ENCODE measurements around the gene SNW1. TPM values are rescaled to one million over a fixed set of nuclear protein-coding genes. Genes with fewer than 3 reads are reported as not detected.
"Not testable (repeated sequence)": the region's sequence is repeated elsewhere in the genome, so short reads cannot be mapped to it uniquely, and the experiment has no call there.

The SNW1 gene
- total and polyA plus RNA-seq, 4 donors = 43.0 to 73.2 (median 54.2) TPM

- DNase-seq (ENCODE audit: low read depth in 4 of 6, low spot score in 6 of 6); H3K4me1 ChIP-seq (ENCODE audit: control insufficient read depth, insufficient read depth, low read length); H3K9me3 ChIP-seq (ENCODE audit: control insufficient read depth, insufficient read depth, low read length); H3K36me3 ChIP-seq (ENCODE audit: control insufficient read depth, insufficient read depth, low read length); H3K27ac ChIP-seq (ENCODE audit: low read depth, low read length); H3K27me3 ChIP-seq (ENCODE audit: control insufficient read depth, insufficient read depth, low read length); H3K4me3 ChIP-seq (ENCODE audit: low read depth, low read length): not testable (repeated sequence)
- WGBS (ENCODE audit: insufficient coverage) = 100% methylated on average over 1 of the region's 3 CpGs
Observed at GRCh38 chr14:77793255-77793654, 32.3 kb upstream of the SNW1 start.

GRCh38 chr14:77791225-77791600, 30.3 kb upstream of the SNW1 start:
- Histone ChIP-seq H3K27me3 (ENCODE audit: control insufficient read depth, insufficient read depth, low read length) (no peaks in the 10 kb centered on the region), H3K27ac (ENCODE audit: low read depth, low read length) (no peak overlapping the region), H3K4me1 (ENCODE audit: control insufficient read depth, insufficient read depth, low read length) (no peaks in the 10 kb centered on the region), H3K9me3 (ENCODE audit: control insufficient read depth, insufficient read depth, low read length) (no peaks in the 10 kb centered on the region), H3K36me3 (ENCODE audit: control insufficient read depth, insufficient read depth, low read length) (no peaks in the 10 kb centered on the region), H3K4me3 (ENCODE audit: low read depth, low read length) (no peak overlapping the region)
- WGBS (ENCODE audit: insufficient coverage) = no CpG with 5 or more reads among the region's 1 CpG
- no peak for DNase-seq (ENCODE audit: low read depth in 4 of 6, low spot score in 6 of 6)

- 29% methylated on average over 1 of the region's 6 CpGs for WGBS (ENCODE audit: insufficient coverage)
- DNase-seq (ENCODE audit: low read depth in 4 of 6, low spot score in 6 of 6) = no peak
- H3K4me1 ChIP-seq (ENCODE audit: control insufficient read depth, insufficient read depth, low read length) = no peaks in the 10 kb centered on the region
- H3K9me3 ChIP-seq (ENCODE audit: control insufficient read depth, insufficient read depth, low read length) = no peaks in the 10 kb centered on the region
- H3K27ac ChIP-seq (ENCODE audit: low read depth, low read length) = no peak overlapping the region
- H3K36me3 ChIP-seq (ENCODE audit: control insufficient read depth, insufficient read depth, low read length) = no peaks in the 10 kb centered on the region
- no peak overlapping the region for H3K4me3 ChIP-seq (ENCODE audit: low read depth, low read length)
- H3K27me3 ChIP-seq (ENCODE audit: control insufficient read depth, insufficient read depth, low read length) = no peaks in the 10 kb centered on the region
Observed at GRCh38 chr14:77790566-77791224, 29.7 kb upstream of the SNW1 start.

- no CpG with 5 or more reads among the region's 4 CpGs for WGBS (ENCODE audit: insufficient coverage)
- no peaks in the 10 kb centered on the region for H3K9me3 ChIP-seq (ENCODE audit: control insufficient read depth, insufficient read depth, low read length)
- DNase-seq (ENCODE audit: low read depth in 4 of 6, low spot score in 6 of 6) = peak in 1 of 6 donors; percentile 15
- no peak overlapping the region for H3K4me3 ChIP-seq (ENCODE audit: low read depth, low read length)
- H3K4me1 ChIP-seq (ENCODE audit: control insufficient read depth, insufficient read depth, low read length) = no peaks in the 10 kb centered on the region
- H3K36me3 ChIP-seq (ENCODE audit: control insufficient read depth, insufficient read depth, low read length) = no peaks in the 10 kb centered on the region
- H3K27me3 ChIP-seq (ENCODE audit: control insufficient read depth, insufficient read depth, low read length) = no peaks in the 10 kb centered on the region
- H3K27ac ChIP-seq (ENCODE audit: low read depth, low read length) = no peak overlapping the region
Observed at GRCh38 chr14:77786148-77786547, 25.2 kb upstream of the SNW1 start.

GRCh38 chr14:77782202-77782601, 21.2 kb upstream of the SNW1 start:
- Histone ChIP-seq H3K36me3 (ENCODE audit: control insufficient read depth, insufficient read depth, low read length) (no peaks in the 10 kb centered on the region), H3K4me3 (ENCODE audit: low read depth, low read length) (no peak overlapping the region), H3K9me3 (ENCODE audit: control insufficient read depth, insufficient read depth, low read length) (no peaks in the 10 kb centered on the region), H3K27me3 (ENCODE audit: control insufficient read depth, insufficient read depth, low read length) (no peaks in the 10 kb centered on the region), H3K4me1 (ENCODE audit: control insufficient read depth, insufficient read depth, low read length) (no peaks in the 10 kb centered on the region), H3K27ac (ENCODE audit: low read depth, low read length) (no peak overlapping the region)
- no peak for DNase-seq (ENCODE audit: low read depth in 4 of 6, low spot score in 6 of 6)

GRCh38 chr14:77773966-77774365, 13.0 kb upstream of the SNW1 start:
- 75% methylated on average over 1 of the region's 4 CpGs for WGBS (ENCODE audit: insufficient coverage)
- H3K9me3 ChIP-seq (ENCODE audit: control insufficient read depth, insufficient read depth, low read length); H3K4me1 ChIP-seq (ENCODE audit: control insufficient read depth, insufficient read depth, low read length); H3K4me3 ChIP-seq (ENCODE audit: low read depth, low read length); H3K36me3 ChIP-seq (ENCODE audit: control insufficient read depth, insufficient read depth, low read length); H3K27me3 ChIP-seq (ENCODE audit: control insufficient read depth, insufficient read depth, low read length); H3K27ac ChIP-seq (ENCODE audit: low read depth, low read length); DNase-seq (ENCODE audit: low read depth in 4 of 6, low spot score in 6 of 6): not testable (repeated sequence)

- WGBS (ENCODE audit: insufficient coverage) = no CpG with 5 or more reads among the region's 2 CpGs
- H3K27ac ChIP-seq (ENCODE audit: low read depth, low read length); H3K4me3 ChIP-seq (ENCODE audit: low read depth, low read length); H3K9me3 ChIP-seq (ENCODE audit: control insufficient read depth, insufficient read depth, low read length); H3K4me1 ChIP-seq (ENCODE audit: control insufficient read depth, insufficient read depth, low read length); H3K36me3 ChIP-seq (ENCODE audit: control insufficient read depth, insufficient read depth, low read length); DNase-seq (ENCODE audit: low read depth in 4 of 6, low spot score in 6 of 6); H3K27me3 ChIP-seq (ENCODE audit: control insufficient read depth, insufficient read depth, low read length): not testable (repeated sequence)
Observed at GRCh38 chr14:77768442-77769069, 7.6 kb upstream of the SNW1 start.

GRCh38 chr14:77763978-77764377, 3.0 kb upstream of the SNW1 start:
- Histone ChIP-seq H3K4me3 (ENCODE audit: low read depth, low read length) (no peak overlapping the region), H3K4me1 (ENCODE audit: control insufficient read depth, insufficient read depth, low read length) (peaks cover 8% of the 10 kb centered on the region), H3K27me3 (ENCODE audit: control insufficient read depth, insufficient read depth, low read length) (no peaks in the 10 kb centered on the region), H3K9me3 (ENCODE audit: control insufficient read depth, insufficient read depth, low read length) (no peaks in the 10 kb centered on the region), H3K27ac (ENCODE audit: low read depth, low read length) (no peak overlapping the region), H3K36me3 (ENCODE audit: control insufficient read depth, insufficient read depth, low read length) (no peaks in the 10 kb centered on the region)
- WGBS (ENCODE audit: insufficient coverage) = 93% methylated on average over 2 of the region's 3 CpGs
- DNase-seq (ENCODE audit: low read depth in 4 of 6, low spot score in 6 of 6) = peak in 1 of 6 donors; percentile 12

GRCh38 chr14:77763316-77763715, 2.4 kb upstream of the SNW1 start:
- no peak overlapping the region for H3K4me3 ChIP-seq (ENCODE audit: low read depth, low read length)
- H3K27ac ChIP-seq (ENCODE audit: low read depth, low read length) = no peak overlapping the region
- H3K9me3 ChIP-seq (ENCODE audit: control insufficient read depth, insufficient read depth, low read length) = no peaks in the 10 kb centered on the region
- H3K4me1 ChIP-seq (ENCODE audit: control insufficient read depth, insufficient read depth, low read length) = peaks cover 9% of the 10 kb centered on the region
- no peaks in the 10 kb centered on the region for H3K27me3 ChIP-seq (ENCODE audit: control insufficient read depth, insufficient read depth, low read length)
- H3K36me3 ChIP-seq (ENCODE audit: control insufficient read depth, insufficient read depth, low read length) = no peaks in the 10 kb centered on the region
- no peak for DNase-seq (ENCODE audit: low read depth in 4 of 6, low spot score in 6 of 6)
- WGBS (ENCODE audit: insufficient coverage) = 27% methylated on average over 1 of the region's 1 CpG

- DNase-seq (ENCODE audit: low read depth in 4 of 6, low spot score in 6 of 6) = peak in 3 of 6 donors; percentile 6 to 93 (median 65)
- Histone ChIP-seq H3K4me3 (ENCODE audit: low read depth, low read length) (peak overlapping the region; percentile 98), H3K36me3 (ENCODE audit: control insufficient read depth, insufficient read depth, low read length) (peaks cover 3% of the 10 kb centered on the region), H3K9me3 (ENCODE audit: control insufficient read depth, insufficient read depth, low read length) (no peaks in the 10 kb centered on the region), H3K4me1 (ENCODE audit: control insufficient read depth, insufficient read depth, low read length) (peaks cover 9% of the 10 kb centered on the region), H3K27me3 (ENCODE audit: control insufficient read depth, insufficient read depth, low read length) (no peaks in the 10 kb centered on the region), H3K27ac (ENCODE audit: low read depth, low read length) (peak overlapping the region; percentile 98)
- WGBS (ENCODE audit: insufficient coverage) = 0% methylated on average over 14 of the region's 24 CpGs
Observed at GRCh38 chr14:77761205-77761931, 412 bp upstream of the SNW1 start.
